H9 (cell line): Measurements from ENCODE around the gene SDR42E2. TPM values are rescaled to one million over a fixed set of nuclear protein-coding genes. Genes with fewer than 3 reads are reported as not detected.

Experiments
- DNase-seq: peaks from one replicate; pipeline ENCODE4 v3.0.0-alpha.2; 2017
- H2AFZ ChIP-seq: one replicate; pipeline ENCODE4 v1.6.1; 2013; ENCODE audit warnings: mild to moderate bottlenecking, low read length, control low read depth, moderate library complexity
- H2AK5ac ChIP-seq: 2 replicates; pipeline ENCODE4 v1.6.1; 2013; ENCODE audit warnings: low read length, control low read depth, mixed read lengths; ENCODE audit not compliant: insufficient read length
- H2BK120ac ChIP-seq: one replicate; pipeline ENCODE4 v1.6.1; 2013; ENCODE audit warnings: low read depth, mild to moderate bottlenecking, low read length, control low read depth, inconsistent platforms; ENCODE audit not compliant: poor library complexity, severe bottlenecking
- H2BK12ac ChIP-seq: 2 replicates; pipeline ENCODE4 v1.6.1; 2013; ENCODE audit warnings: low read length, control low read depth, mixed read lengths, low read depth; ENCODE audit not compliant: insufficient read length
- H2BK15ac ChIP-seq: 2 replicates; pipeline ENCODE4 v1.6.1; 2013; ENCODE audit warnings: low read depth, low read length, control low read depth
- H2BK20ac ChIP-seq: one replicate; pipeline ENCODE4 v1.6.1; 2013; ENCODE audit warnings: low read depth, mild to moderate bottlenecking, low read length, control low read depth, inconsistent platforms; ENCODE audit not compliant: poor library complexity, severe bottlenecking
- H2BK5ac ChIP-seq: 2 replicates; pipeline ENCODE4 v1.6.1; 2013; ENCODE audit warnings: low read length, control low read depth, mixed read lengths; ENCODE audit not compliant: insufficient read length
- H3K14ac ChIP-seq: 2 replicates; pipeline ENCODE4 v1.6.1; 2013; ENCODE audit warnings: low read length, control low read depth; ENCODE audit not compliant: insufficient read depth
- H3K18ac ChIP-seq: 2 replicates; pipeline ENCODE4 v1.6.1; 2013; ENCODE audit warnings: low read depth, mild to moderate bottlenecking, mixed read lengths, low read length, control low read depth; ENCODE audit not compliant: insufficient read length
- H3K23ac ChIP-seq: 2 replicates; pipeline ENCODE4 v1.6.1; 2013; ENCODE audit warnings: low read length, control low read depth, mixed read lengths, low read depth; ENCODE audit not compliant: insufficient read length
- H3K23me2 ChIP-seq: 2 replicates; pipeline ENCODE4 v1.6.1; 2013; ENCODE audit warnings: low read depth, mild to moderate bottlenecking, mixed read lengths, low read length, control low read depth; ENCODE audit not compliant: insufficient read length, poor library complexity, severe bottlenecking
- H3K27ac ChIP-seq: 2 replicates; pipeline ENCODE4 v1.5.1; 2013; ENCODE audit warnings: low read length, control low read depth, mixed read lengths, low read depth; ENCODE audit not compliant: insufficient read length
- H3K27me3 ChIP-seq: 2 replicates; pipeline ENCODE4 v1.6.1; 2013; ENCODE audit warnings: low read length, control low read depth, inconsistent platforms; ENCODE audit not compliant: insufficient read depth
- H3K4ac ChIP-seq: 2 replicates; pipeline ENCODE4 v1.6.1; 2013; ENCODE audit warnings: low read depth, mild to moderate bottlenecking, control low read depth, inconsistent platforms, low read length, moderate library complexity
- H3K4me1 ChIP-seq: 2 replicates; pipeline ENCODE4 v1.6.1; 2013; ENCODE audit warnings: low read length, control low read depth, inconsistent platforms; ENCODE audit not compliant: insufficient read depth
- H3K4me2 ChIP-seq: 2 replicates; pipeline ENCODE4 v1.6.1; 2013; ENCODE audit warnings: low read length, control low read depth, mixed read lengths; ENCODE audit not compliant: insufficient read length, insufficient read depth
- H3K56ac ChIP-seq: 2 replicates; pipeline ENCODE4 v1.6.1; 2013; ENCODE audit warnings: low read depth, mild to moderate bottlenecking, mixed read lengths, low read length, control low read depth; ENCODE audit not compliant: insufficient read length
- H3K79me1 ChIP-seq: 2 replicates; pipeline ENCODE4 v1.6.1; 2013; ENCODE audit warnings: low read depth, mild to moderate bottlenecking, moderate library complexity, low read length, control low read depth, inconsistent platforms; ENCODE audit not compliant: insufficient read depth, poor library complexity, severe bottlenecking
- H3K79me2 ChIP-seq: 2 replicates; pipeline ENCODE4 v1.6.1; 2013; ENCODE audit warnings: low read length, control low read depth, inconsistent platforms; ENCODE audit not compliant: insufficient read depth
- H3K9ac ChIP-seq: 2 replicates; pipeline ENCODE4 v1.6.1; 2013; ENCODE audit warnings: low read length, control low read depth, mixed read lengths; ENCODE audit not compliant: insufficient read length; ENCODE audit errors: extremely low read depth
- H3K9me3 ChIP-seq: one replicate; pipeline ENCODE4 v1.6.1; 2013; ENCODE audit warnings: low read depth, low read length, inconsistent platforms; ENCODE audit not compliant: control insufficient read depth
- H3T11ph ChIP-seq: one replicate; pipeline ENCODE4 v1.6.1; 2013; ENCODE audit warnings: mild to moderate bottlenecking, low read length, control low read depth, inconsistent platforms
- H4K20me1 ChIP-seq: one replicate; pipeline ENCODE4 v1.6.1; 2013; ENCODE audit not compliant: control insufficient read depth, insufficient read length, insufficient read depth
- H4K5ac ChIP-seq: 2 replicates; pipeline ENCODE4 v1.6.1; 2013; ENCODE audit warnings: low read depth, mild to moderate bottlenecking, mixed read lengths, low read length, control low read depth; ENCODE audit not compliant: insufficient read length
- H4K8ac ChIP-seq: replicated peaks from 2 replicates; pipeline ENCODE4 v1.6.1; 2013; ENCODE audit warnings: low read length, control low read depth, mixed read lengths, low read depth; ENCODE audit not compliant: insufficient read length
- H4K91ac ChIP-seq: 2 replicates; pipeline ENCODE4 v1.6.1; 2013; ENCODE audit warnings: low read depth, mild to moderate bottlenecking, moderate library complexity, mixed read lengths, low read length, control low read depth; ENCODE audit not compliant: insufficient read length
- H3K27ac Mint-ChIP-seq, 3 experiments: 2 replicates in 2 of 3; 3 replicates in 1 of 3; pipeline ENCODE4 v1.8.0; 2020 to 2021; ENCODE audit warnings: mixed read lengths in 3 of 3, mild to moderate bottlenecking in 1 of 3, moderate library complexity in 1 of 3
- H3K27me3 Mint-ChIP-seq: 2 replicates; pipeline ENCODE4 v1.8.0; 2021; ENCODE audit warnings: low read depth, mild to moderate bottlenecking, moderate library complexity, mixed read lengths
- H3K36me3 Mint-ChIP-seq, 3 experiments: 2 replicates in 2 of 3; 3 replicates in 1 of 3; pipeline ENCODE4 v1.8.0; 2020 to 2021; ENCODE audit warnings: low read depth in 3 of 3, mixed read lengths in 3 of 3; ENCODE audit not compliant: insufficient read depth in 1 of 3
- H3K4me1 Mint-ChIP-seq, 2 experiments: 2 replicates each; pipeline ENCODE4 v1.8.0; 2020; ENCODE audit warnings: mixed read lengths in 2 of 2
- H3K4me3 Mint-ChIP-seq, 2 experiments: 2 replicates in 1 of 2; 3 replicates in 1 of 2; pipeline ENCODE4 v1.8.0; 2020 to 2021; ENCODE audit warnings: mild to moderate bottlenecking in 2 of 2, mixed read lengths in 2 of 2, moderate library complexity in 1 of 2
- H3K9me3 Mint-ChIP-seq, 2 experiments: 2 replicates in 1 of 2; 3 replicates in 1 of 2; pipeline ENCODE4 v1.8.0; 2020; ENCODE audit warnings: mild to moderate bottlenecking in 2 of 2, mixed read lengths in 2 of 2, moderate library complexity in 1 of 2
- CTCF ChIP-seq: fragments of 200-600 bp; sonication (generic); conservative IDR thresholded peaks from 3 replicates; pipeline ENCODE4 v1.8.0; 2021; ENCODE audit warnings: antibody characterized with exemption, mild to moderate bottlenecking
- WGBS: extraction: QIAGEN DNeasy Blood & Tissue Kit; methylation state at CpG from one replicate; pipeline ENCODE4 v1.1.7; 2013; ENCODE audit warnings: missing lambda C conversion rate, low lambda C conversion rate, mixed read lengths; ENCODE audit not compliant: insufficient read length; ENCODE audit errors: extremely low coverage; 5-methylcytosine and 5-hydroxymethylcytosine counted together
- total RNA-seq: library from RNA; stranded (reverse); gene quantifications from 2 replicates; pipeline ENCODE4 v1.2.1, GENCODE V29; 2021

Gene SDR42E2
- total RNA-seq, 1 experiment from 2014 or later, result 0.09 TPM

GRCh38 chr16:22205577-22206012 lies 43.3 kb downstream of the SDR42E2 start:
- H3K4me1 Mint-ChIP-seq, result peaks cover 15 to 16% of the 10 kb centered on the region in 2 experiments
- Histone ChIP-seq H3K4ac (no peak overlapping the region), H4K8ac (no peak overlapping the region), H2BK20ac (no peak overlapping the region), H2BK12ac (no peak overlapping the region), H3K9ac (no peak overlapping the region), H3K4me1 (peaks cover 5% of the 10 kb centered on the region; the same call in 1 of the 2 replicates), H4K91ac (no peak overlapping the region), H3K4me2 (peak overlapping the region; percentile 89), H3T11ph (no peak overlapping the region), H2AK5ac (no peak overlapping the region), H3K79me2 (peaks cover 9% of the 10 kb centered on the region; the same call in 1 of the 2 replicates), H2BK5ac (no peak overlapping the region), H3K18ac (no peak overlapping the region), H3K56ac (no peak overlapping the region), H3K27ac (no peak overlapping the region), H3K14ac (no peak overlapping the region), H4K20me1 (no peaks in the 10 kb centered on the region), H4K5ac (no peak overlapping the region), H3K79me1 (peaks cover 8% of the 10 kb centered on the region), H3K23me2 (peaks cover 14% of the 10 kb centered on the region), H3K9me3 (no peaks in the 10 kb centered on the region), H2AFZ (no peak overlapping the region), H2BK15ac (no peak overlapping the region), H3K27me3 (no peaks in the 10 kb centered on the region), H2BK120ac (no peak overlapping the region), H3K23ac (no peak overlapping the region)
- no peak for TF ChIP-seq CTCF
- H3K4me3 Mint-ChIP-seq, result peak overlapping the region; percentile 74 to 97
- no peaks in the 10 kb centered on the region for H3K27me3 Mint-ChIP-seq
- DNase-seq, result no peak
- no peaks in the 10 kb centered on the region; a peak in 3 of 5 replicates for H3K9me3 Mint-ChIP-seq
- peaks cover 3 to 5% (median 3%) of the 10 kb centered on the region in 3 experiments; a peak in 4 of 7 replicates for H3K36me3 Mint-ChIP-seq
- no CpG with 5 or more reads among the region's 11 CpGs for WGBS
- H3K27ac Mint-ChIP-seq, result peak overlapping the region in 1 of 3 experiments; percentile 32; a peak in 1 of 7 replicates
